GM21526 (cell line): ENCODE results near the gene WDR36.

ENCODE experiments used
- ATAC-seq: cut with Tn5 transposase; IDR thresholded peaks from one replicate; pipeline ENCODE4 v1.9.1; 2021; ENCODE audit warnings: moderate library complexity; ENCODE audit not compliant: unreplicated experiment, low FRiP score

WDR36 gene

DNA sequence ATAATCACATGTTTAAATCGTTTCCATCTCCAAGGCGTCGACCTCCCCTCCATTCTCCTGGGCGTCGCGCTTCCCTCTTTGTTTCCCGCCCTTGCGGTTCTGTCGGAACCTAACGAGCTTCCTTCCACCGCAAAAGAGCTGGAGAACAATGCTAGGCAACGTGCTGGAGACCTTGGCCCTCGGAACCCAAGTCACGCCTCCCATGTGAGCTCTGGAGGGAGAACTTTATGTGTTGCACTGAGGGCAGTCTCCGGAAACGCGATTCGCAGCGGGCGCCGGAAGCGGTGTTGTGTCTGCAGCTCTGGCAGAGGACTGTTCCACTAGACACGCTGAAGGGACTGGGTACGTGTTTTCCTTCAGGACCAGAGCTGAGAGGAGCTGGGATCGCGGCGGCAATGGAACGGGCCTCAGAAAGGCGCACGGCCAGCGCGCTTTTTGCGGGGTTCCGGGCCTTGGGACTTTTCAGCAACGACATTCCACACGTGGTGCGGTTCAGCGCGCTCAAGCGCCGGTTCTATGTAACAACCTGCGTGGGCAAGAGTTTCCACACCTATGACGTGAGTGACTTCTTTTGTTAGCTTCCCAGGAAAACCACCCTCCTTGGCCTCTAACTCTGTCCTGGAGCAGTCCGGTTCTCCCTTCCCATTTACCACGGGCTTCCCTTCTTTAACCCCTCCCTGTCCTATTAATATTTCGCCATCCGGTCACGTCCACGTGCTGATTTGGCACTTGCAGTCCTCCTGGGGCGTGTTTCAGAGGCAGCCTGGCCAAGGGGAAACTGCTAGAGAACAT is at the start of gene WDR36:
WDR36 (plus strand) TSS at position 287 of the 792 bp plus-strand sequence; CDS start at position 396, 109 bp downstream.
- ATAC-seq, result peak; percentile 96

DNA sequence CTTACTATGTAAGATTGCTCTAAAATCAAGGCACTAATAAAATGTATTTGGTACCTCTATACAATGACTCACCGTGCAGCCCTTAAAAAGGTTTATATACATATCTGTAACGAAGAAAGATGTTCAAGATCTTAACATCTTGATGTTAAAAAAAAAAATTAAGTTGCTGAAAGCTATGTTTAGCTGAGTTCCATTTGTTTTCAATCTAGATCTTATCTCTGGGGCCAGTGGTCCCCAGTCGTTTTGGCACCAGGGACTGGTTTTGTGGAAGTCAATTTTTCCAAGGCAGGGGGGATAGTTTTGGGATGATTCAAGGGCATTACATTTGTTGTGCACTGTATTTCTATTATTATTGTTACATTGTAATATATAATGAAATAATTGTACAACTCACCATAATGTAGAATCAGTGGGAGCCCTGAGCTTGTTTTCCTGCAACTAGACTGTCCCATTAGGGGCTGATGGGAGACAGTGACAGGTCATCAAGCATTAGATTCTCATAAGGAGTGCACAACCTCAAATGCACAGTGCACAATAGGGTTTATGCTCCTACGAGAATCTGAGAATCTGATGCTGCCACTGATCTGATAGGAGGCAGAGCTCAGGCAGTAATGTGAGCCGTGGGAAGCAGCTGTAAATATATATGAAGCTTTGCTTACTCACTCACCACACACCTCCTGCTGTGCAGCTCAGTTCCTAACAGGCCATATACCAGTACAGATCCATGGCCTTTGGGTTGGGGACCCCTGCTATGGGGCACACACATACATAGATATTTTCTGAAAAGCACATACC is 48.2 kb upstream of the WDR36 start:
- ATAC-seq, result no peak

DNA sequence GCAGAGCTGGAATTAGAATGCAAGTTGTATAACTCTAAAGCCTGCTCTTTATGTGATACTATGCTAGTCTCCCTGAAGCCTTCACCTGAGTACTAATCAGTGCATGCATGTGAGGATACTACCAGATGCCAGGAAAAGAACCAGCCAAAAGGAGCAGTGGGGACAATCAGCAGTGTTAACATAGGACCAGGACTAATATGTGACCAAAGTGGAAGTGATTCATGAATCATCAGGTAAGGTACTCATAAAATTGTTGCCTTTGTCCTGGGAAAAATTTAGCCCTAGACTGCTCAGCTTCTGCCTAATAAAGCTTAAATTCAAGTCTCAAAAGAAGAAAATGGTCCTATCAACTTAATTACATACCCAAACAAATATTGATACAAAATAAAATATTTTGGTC is 34.1 kb upstream of the WDR36 start:
- no peak for ATAC-seq

DNA sequence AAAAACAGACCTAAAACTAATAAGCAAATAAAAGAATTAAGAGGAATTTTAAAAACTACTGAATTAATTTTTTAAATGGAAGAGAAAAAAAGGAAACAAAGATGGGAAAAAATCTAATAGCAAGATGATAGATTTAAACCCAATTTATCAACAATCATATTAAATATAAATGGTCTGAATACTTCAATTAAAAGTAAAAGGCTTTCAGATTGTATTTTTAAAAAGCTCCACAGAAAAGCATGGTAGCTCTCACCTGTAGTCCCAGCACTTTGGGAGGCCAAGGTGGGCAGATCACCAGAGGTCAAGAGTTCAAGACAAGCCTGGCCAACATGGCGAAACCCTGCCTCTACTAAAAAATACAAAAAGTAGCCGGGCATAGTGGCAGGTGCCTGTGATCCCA is 32.0 kb upstream of the WDR36 start:
- ATAC-seq, result no peak

DNA sequence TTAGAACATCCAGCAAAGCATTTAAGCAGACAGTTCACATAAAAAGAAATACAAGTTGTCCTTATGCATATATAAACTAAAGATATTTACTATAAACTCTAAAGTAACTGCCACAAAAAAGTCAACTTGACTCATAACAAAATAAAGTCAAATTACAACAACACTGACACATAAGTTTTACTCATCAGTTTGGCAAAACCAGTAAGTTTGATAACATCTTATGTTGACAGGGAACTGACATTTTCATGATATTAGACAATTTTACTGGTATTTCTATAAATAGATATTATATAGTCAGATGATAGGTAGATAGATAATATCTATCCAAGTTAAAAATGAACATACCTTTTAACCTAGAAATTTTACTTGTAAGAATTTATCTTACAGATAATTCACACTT is 30.5 kb upstream of the WDR36 start:
- ATAC-seq, result no peak

DNA sequence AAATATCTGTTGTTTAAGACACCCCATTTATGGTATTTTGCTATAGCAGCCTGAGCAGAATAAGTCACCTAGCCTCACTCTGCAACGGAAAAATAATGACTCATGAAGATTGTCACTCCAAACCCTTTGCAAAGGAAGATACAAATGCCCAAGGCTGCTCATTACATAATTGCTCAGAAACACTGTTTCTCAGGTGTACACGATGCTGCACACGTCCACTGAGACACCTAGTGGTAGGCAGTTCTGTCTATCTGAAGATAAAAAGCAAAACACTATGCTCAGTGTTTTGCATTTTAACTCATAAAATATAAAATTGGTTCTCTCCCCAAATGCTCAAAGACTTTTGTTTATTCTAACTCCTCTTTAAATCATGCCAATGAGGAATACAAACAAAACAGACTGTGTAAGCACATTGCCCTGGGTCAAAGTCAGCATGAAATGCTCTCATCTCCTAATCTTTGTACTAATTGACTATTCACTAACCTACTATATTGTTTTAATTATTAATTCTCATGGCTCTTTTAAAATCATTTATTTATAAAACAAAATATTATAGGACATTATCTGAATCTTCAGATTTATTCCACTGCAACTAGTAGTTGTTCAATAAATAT is 28.3 kb upstream of the WDR36 start:
- peak; percentile 65 for ATAC-seq

DNA sequence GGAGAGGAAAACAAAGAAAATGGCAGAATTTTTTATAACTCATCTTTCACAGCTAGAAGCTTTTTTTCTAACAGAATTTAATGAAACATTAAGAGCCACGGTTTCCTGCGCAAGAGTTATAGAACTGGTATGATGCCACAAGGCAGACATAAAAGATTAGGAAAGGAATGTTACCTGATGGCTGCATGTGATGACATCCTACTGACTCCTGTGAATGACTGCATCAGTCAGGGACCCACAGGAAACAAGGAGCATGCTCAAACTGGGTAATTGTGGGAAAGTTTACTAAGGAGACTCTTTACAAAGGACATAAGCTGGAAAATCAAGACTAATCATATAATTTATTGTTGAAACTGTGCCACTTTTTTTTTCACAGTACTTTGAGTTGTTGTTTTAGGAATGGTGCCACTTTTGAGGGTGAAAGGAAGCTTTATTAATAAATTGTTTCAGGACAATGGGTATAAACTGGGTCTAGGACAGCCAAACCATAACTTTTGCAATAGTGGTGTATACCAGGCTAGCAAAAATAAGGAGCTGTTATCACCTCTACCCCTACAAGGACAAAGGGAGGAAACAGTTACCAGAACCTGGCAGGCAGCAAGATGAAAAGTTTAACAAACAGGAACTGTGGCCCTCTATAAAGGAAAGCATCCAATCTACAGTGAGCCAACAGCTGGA is 25.7 kb upstream of the WDR36 start:
- no peak for ATAC-seq

DNA sequence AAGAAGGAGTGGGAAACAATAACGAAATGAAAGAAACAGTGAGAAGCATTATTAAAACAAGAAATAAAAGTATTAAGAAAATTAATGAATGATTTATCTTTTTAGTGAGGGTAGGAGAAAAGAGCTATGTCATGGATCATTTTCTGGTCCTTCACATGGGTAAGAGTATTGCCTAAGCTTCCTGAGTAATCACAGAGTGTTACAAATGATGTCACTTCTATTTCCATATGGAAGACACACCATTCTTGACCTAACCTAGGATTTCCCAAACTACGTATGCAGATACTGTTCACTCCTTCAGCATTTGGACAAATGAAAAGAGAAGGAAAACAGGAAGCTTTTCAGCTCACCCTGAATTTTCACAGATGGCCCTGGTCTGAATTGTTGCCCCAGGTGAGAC is 23.9 kb upstream of the WDR36 start:
- no peak for ATAC-seq

DNA sequence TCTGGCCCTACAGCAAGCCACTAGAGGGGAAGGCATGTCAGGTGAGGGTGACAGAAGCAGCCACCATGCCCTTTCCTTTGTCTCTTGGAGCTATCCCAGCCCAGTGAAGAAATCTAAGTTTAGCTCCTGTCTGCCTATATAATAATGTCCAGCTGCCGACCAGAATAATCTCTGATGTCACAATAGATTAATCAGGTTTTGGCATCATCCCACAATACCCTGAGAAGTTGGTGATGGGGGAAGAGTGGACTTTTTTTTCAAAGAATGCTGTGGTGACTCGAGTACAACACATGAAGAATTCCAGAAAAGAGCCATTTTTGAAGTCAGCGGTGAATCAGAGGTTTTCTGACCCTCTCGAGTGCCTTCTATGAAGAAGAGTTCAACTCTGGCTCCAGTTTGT is 22.3 kb upstream of the WDR36 start:
- no peak for ATAC-seq

DNA sequence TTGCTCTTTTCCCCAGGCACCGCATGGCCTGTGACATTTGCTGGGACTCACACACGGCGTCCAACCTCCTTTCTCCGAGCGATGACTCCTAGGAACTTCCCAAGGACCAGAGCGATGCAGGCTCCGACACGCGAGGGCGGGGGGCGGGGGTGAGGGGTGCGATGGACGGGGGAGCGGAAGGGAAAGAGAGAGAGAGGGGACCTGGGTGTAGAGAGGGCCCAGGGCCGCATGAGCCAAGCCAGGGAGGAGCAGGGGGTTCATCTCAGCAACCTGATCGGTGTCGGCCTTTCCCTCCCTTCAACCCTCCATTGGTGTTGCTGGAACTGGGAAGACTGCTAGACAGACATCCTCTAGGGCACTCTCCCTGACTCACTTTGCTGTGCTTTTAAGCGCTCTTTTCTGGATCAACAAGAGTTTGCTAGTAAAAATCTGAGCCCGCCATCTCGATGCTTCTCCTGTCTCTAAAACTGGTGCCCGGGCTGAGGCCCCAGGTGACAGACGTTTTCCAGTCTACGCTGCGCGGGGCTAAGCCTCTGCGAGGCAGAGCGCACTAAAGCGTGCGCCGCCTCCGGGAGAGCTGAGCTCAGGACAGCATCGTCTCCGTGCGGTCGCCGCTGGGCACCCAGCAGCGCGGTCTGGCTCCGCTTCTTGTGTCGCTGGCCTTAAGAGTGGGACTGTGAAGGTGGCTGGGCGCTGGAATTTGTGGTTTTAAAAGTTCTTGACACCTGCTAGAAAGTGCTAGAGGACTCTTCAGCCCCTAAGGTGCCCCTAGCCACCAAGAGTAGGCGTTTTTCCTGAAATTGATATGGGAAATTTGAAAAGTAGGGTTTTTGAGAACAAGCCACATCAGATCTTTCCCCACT is 21.6 kb upstream of the WDR36 start:
- ATAC-seq, result no peak

DNA sequence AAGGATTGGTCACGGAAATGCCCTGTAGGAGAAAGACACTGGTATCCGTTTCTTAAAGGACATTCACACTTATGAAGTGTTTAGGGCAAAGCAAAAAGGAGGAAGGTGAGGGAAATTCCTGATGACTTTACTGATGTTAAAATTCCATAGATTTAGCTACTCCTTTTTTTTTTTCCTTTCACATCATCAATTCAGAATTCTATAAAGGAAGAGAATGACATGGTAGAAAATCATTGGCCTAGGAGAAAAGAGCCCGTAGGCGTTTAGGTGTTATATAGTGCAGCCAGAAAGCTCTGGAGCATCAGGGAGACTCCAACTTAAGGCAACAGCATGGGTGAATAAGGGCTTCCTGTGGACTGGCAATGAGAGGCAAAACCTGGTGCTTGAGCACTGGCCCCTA is 20.7 kb upstream of the WDR36 start, which contains the start of gene TSLP:
TSLP (plus strand) TSS at position 301 of the 400 bp plus-strand sequence. CDS start 178 bp downstream, outside the sequence.
- no peak for ATAC-seq

DNA sequence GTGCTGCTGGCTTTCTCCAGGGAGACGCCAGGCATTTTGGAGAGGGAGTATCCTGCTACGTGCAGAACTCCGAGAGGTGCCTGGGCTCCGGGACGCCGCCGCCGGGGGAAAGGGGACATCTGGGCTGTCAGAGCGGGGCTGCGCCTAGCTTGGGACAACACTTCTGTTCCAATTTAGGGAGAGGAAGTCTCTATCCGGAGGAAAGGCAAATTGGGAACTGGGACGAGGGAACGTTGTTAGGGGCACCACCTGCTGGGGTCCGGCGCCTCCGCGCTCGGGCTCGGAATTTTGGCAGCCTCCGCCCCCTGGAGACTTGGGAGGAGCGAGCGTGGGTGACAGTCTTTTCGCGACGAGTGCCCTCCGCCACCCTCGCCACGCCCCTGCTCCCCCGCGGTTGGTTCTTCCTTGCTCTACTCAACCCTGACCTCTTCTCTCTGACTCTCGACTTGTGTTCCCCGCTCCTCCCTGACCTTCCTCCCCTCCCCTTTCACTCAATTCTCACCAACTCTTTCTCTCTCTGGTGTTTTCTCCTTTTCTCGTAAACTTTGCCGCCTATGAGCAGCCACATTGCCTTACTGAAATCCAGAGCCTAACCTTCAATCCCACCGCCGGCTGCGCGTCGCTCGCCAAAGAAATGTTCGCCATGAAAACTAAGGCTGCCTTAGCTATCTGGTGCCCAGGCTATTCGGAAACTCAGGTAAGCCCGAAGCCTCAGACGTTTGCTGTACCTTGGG is 19.0 kb upstream of the WDR36 start:
- ATAC-seq, result peak; percentile 80

DNA sequence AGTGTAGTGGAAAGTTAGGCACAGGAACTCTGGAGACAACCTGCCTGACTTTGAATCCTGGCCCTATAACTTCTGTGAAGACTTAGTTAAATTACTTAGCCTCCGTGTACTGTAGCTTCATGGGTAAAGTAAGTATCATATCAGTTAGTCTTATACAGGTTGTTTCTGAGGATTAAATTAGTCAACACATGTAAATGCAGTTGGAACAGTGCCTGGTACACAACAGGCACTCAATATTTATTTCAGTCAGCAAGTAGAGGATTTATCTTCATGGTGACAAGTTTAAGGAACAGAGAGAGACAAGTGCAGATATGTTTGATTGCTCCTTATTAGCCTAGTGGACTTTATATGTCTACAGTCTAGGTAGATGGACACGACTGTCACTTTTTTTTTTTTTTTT is 17.9 kb upstream of the WDR36 start:
- ATAC-seq, result no peak

DNA sequence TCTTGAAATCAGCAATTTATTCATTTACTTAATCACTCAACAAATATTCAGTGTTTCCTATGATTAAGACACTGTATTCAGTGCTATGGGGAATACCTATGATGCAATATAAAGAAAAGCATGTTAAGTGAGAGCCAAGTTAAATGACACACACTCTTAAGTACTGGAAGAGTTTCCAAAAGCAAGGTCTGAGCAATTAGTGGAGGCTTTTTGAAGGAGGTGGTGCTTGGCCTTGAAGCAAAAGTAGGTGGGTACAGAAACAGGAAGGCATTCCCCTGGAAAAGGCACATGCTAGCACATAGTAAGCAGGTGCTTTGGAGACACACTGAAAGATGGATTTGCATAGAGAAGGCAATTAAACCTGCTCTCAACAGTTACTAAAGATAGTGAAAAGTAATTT is 16.6 kb upstream of the WDR36 start:
- no peak for ATAC-seq

DNA sequence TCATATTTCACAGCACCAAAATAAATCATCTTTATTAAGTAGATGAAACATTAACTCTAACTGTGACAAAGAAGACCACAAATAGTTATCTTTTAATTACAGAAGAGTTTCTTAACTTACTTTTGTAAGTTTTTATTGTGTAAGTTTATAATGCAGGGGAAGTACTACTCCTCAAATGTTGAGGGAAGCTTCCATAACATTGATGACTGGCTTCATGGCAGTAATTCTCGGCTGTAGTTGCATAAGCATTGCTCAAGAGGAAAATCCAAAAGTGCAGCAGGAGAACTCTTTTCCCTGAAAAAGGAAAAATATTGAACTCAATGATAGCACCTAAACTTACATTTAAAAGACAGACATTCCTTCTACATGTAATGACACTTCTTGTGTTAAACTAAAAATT is 16.1 kb upstream of the WDR36 start:
- ATAC-seq, result no peak

DNA sequence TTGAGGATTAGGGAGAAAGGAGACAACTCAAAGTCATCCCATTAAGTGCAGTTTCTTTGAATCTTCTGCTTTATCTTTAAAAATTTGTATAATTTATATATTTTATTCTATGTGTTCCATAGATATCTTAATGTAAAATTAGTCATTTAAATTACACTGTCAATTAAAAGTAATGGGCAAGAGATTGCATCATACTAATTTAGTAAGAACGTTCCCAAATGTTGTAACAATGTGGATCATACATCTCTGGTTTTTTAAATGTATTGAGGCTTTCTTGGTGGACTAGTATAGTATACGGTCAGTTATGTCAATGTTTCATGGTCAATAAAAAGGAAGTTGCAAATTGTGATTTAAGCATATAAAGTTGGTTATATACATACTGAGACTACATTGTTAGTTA is 14.5 kb upstream of the WDR36 start:
- ATAC-seq, result no peak

DNA sequence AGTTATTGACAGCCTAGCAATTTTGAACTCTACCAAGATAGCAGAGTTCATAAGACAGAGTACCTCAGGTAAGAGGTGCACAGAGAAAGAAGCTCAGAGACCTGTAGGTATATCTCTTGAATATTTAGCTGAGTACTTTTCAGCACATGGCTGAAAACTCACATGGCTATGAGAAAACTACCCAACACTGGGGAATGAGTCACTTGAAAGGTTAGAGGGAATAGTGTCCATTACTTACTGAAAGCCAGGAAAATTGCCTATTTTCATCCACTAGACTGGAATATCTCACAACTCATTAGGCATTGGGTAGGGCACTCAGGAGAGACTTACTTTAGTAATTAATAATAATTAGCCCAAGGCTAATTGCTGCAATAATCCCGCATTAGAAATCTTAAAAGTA is 12.3 kb upstream of the WDR36 start:
- no peak for ATAC-seq

DNA sequence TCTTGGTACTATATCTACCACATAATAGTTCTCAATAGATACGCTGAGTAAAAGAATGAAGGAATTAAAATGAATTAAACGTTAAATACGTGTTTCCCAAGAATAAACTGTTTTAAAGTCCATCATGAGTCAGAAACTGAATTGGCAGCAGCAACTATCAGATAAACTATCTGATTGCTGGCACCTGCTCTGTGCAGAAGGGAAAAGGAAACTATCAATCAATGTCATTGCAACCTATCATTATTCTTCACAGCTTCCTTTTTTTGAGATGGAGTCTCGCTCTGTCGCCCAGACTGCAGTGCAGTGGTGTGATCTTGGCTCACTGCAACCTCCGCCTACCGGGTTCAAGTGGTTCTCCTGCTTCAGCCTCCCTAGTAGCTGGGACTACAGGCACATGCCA is 8.8 kb upstream of the WDR36 start:
- peak; percentile 62 for ATAC-seq

DNA sequence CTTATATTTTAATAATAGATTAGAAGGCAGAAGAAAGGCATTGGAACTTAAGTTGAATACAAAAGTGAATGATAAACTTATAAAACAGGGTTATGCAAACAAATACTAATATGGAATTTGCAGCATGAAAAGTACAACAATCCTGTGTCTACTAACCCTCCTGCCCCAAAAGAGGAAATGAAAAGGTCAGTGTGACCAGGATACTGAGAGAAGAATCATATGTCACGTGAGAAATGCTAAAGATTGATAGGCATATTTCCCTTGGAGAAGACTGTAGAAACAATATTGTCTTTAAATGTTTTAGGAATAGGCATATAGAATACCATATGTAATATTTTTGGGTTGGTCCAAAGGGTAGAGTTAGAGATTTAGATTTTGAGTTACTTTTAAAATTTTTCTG is 3.8 kb downstream of the WDR36 start:
- ATAC-seq, result no peak
